GM18498 (cell line): ENCODE results near the gene COIL.

ENCODE experiments used
- ATAC-seq: cut with Tn5 transposase; IDR thresholded peaks from one replicate; pipeline ENCODE4 v1.9.1; 2021; ENCODE audit warnings: mild to moderate bottlenecking, moderate library complexity; ENCODE audit not compliant: unreplicated experiment

Gene COIL

DNA sequence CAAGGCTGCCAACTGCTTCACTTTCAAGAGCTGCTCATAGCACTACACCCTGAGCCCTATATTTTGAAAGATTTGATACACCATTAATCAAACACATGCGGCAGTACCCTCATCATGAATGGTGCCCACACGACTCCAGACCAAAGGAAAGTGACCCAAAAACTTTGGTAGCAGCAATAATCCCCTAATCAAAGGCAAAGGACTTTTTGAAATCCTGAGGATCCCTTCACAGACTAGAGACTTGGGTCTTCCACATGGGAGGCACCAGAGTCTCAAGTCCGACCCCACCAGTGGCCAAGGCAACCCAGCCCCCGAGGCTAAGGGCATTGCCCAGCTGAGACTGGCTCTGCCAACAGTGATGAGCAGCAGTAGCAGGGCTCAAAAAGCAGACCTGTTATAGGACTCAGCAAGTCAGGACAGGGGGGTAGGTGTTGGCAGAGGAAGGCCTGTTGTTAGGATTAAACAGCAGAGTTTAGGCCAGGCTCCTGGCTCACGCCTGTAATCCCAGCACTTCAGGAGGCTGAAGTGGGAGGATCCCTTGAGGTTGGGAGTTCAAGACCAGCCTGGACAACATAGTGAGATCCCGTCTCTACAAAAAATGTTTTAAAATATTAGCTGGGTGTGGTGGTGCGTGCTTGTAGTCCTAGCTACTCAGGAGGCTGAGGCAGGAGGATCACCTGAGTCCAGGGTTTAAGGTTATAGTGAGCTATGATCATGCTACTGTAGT lies 50.2 kb downstream of the COIL start:
- no peak for ATAC-seq

DNA sequence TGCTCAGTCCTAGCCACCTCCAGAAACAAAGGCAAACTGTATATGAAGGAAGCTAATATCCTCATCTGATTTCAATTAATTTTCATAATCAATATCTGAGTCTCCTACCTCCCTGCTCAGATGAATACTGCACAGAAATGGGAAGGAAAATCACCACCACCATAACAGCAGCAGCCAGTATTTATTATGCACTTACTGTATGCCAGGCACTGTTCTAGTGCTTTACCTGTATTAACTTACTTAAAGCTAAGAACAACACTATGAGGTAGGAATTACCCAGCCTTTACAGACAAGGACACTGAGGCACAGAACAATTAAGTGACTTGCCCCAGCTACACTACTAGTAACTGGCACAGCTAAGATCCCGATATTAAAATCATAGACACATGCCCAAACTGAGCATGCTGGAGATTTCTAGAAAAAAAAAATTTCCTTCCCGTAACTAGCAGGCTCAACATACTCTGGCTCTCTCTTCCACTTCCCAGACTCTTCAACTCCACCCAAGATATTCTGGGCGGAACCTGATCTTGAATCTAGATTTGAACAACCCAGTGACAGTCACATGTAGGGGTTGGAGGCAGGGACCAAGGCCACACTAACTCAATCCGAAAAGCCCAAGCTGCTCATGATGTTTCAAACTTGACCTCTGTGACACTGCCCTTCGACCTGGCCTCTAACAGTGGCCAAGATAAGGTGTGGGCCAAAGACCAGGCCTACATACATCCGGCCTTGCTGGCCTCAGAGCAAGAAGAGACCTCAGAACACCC lies 50.9 kb downstream of the COIL start:
- no peak for ATAC-seq

DNA sequence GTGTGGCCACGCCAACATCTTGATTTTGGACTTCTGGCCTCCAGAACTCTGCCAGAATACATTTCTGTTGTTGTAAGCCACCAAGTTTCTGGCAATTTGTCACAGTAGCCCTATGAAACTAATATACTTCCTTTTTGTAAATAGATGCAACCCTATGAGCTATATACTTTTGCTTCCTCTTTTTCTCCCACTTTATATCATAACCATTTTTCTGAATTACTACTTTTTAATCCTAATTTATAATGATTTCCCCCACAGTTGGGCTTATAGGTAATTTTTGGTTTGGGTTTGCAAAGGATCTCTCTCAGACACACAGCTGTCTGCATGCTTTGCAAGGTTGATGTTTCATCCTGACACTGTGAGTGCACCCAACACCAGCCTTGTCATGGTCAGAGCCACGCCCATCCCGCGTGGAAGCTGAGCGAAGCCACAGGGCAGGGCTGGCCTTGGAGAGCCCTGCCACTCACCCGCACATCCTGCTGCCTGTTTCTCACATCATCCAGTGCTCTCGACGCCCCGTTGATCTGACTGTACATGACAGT lies 52.8 kb downstream of the COIL start:
- ATAC-seq = peak; percentile 91

DNA sequence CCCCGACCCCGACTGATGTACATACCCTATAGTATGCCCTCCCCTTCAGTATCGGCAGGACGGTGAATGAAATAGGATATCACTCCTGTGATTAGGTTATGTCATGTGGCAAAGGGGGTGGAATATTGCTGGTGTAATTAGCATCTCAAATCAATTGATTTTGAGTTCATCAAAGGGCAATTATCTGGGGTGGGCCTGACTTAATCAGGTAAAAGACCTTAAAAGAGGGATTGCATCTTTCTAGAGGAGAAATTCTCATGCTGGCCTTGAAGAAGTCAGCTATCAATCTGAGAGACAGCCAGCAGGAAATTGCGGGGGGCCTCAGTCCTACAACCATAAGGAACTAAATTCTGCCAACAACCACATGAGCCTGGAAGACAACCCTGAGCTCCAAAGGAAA lies 57.3 kb downstream of the COIL start:
- ATAC-seq = no peak

DNA sequence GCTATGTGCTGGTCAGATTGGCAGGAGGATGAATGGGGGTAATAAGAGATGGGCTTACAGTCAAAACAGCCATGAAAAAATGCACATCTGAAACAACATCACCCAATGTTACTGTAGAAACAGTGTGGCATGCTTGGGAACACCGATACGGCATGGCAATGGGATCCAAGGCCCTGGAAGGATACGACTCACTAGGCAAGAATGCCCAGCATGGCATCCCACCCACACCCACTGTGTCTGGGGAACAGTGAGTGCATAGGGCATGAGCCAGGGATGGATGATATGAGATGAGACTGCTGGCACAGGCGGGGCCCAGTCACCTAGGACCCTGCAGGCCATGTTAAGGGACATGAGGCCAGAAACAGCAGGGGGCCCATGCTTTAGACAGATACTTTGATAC lies 58.5 kb downstream of the COIL start:
- no peak for ATAC-seq

DNA sequence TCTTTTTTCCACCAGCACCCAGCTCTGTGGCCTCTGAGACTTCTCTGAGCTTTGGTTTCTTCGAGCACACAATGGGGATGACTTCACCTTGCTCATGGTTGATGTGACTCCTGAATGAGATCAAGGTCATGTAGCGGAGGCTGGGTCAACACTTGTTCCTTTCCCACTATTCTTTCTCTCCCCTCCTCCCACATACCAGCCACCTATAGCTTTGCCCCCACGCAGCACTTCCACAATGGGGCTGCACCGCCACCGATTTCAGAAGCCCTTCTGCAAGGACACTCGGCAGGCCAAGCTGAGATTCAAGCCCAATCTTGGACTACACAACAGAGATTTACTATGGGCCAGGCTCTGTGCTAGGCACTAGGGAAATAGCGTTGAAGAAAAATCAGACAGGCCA lies 61.4 kb downstream of the COIL start:
- ATAC-seq = no peak

DNA sequence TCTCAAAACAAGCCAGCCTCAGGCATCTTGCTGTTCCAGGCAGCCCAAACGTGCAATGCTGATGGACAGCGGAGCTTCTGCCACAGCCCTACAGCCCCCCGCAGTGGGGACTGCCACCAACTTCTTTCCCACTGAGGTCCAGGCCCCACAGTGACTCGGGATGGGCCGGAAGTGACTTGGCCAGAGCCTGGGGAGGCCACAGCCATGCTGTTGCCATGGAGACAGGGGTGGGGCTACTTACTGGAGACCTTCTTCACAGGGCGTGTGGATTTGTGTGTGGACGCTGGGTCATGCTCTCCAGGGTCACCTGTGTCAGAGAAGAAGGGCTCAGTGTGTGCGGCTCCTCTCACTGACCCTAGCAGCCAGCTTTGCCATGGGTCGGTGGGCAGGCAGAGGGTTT lies 62.0 kb downstream of the COIL start:
- ATAC-seq = no peak

DNA sequence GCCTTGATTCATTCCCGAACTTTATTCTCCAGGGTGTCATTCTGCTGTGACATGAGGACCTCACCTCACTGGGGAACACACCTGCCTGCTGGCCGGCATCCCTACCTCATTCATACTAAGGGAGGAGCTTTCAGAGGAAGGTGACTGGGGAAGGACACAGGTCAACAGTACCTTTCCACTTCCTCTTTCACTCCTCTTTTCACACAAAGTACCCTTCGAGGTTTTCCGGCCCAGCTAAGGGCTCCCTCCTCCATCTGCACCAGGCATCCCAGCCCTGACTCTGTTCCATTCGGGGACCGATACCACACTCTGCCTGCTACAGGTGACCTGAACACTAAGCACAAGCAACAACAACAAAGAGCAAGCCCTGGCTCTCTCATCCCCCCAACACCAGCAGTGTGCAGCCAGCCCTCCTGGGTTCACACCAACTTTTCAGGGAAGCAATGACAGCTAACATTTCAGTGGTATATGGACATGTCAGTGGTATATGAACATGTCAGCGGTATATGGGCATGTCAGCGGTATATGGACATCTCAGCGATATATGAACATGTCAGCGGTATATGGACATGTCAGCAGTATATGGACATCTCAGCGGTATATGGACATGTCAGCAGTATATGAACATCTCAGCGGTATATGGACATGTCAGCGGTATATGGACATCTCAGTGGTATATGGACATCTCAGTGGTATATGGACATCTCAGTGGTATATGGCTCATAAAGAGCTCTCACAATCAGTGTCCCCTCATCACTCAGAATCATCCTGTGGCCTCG lies 63.0 kb downstream of the COIL start:
- peak; percentile 55 for ATAC-seq

DNA sequence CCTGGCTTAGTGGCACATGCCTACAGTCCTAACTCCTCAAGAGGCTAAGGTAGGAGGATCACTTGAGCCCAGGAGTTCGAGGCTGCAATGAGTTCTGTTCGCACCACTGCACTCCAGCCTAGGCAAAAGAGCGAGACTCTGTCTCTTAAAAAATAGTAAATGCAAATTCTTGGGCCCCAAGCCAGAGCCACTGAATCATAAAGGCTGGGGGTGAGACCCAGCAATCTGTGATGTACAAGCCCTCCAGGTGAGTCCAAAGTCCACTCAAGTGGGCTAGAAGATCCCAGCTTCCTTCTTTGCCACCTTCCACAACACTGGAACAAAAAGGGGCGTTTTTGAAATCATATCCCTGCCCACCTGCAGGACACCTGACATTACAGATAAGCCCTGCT lies 63.9 kb downstream of the COIL start:
- ATAC-seq = no peak

DNA sequence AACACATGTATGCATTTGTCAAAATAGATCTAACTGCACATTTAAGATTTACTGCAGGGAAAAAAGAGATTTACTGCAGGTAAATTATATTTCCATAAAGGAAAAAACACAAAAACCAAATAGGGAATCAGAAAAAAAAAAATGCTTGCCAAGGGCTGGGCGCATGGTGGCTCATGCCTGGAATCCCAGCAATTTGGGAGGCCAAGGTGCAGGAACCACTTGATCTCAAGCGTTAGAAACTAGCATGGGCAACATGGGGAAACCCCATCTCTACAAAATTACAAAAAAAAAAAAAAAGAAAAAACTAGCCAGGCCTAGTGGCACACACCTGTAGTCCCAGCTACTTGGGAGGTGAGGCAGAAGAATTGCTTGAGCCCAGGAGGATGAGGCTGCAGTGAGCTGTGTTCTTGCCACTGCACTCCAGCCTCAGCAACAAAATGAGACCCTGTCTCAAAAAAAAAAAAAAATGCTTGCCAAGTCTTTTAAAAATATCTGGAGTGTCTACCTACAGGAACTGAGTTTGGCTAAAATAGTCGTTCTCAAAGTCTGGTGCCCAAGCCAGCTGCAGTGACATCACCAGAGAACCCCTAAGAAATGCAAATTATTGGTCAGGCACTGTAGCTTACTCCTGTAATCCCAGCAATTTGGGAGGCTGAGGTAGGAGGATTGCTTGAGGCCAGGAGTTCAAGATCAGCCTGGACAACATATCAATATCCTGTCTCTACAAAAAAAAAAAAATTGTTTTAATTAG lies 64.5 kb downstream of the COIL start:
- no peak for ATAC-seq

DNA sequence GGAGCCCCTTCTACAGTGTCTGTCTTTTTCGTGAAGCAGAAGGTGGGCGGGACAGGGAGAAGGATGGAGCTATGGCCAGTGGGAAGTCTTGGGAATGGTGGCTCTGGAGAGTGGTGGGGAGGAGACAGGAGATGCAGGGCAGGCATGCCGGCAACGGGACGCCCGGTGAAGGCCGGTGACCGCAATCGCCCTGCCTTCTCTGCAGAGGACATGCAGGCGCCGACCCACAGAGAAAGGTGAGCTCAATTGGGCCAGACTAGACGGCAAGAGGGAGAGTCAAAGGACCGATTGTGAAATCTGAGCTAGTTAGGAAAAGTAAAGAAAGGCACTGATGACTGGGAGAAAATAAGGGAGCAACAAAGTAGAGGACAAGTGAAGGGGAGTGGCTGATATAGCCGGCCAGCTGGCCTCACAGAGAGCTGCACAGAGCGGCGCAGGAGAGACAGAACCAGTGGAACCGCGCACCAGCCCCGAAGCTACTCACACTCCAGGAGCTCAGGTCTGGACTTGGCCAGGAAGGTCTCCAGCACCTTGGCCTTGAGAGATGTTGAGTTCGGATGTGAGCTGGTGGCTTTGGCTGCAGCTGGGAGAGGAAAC lies 65.9 kb downstream of the COIL start:
- no peak for ATAC-seq

DNA sequence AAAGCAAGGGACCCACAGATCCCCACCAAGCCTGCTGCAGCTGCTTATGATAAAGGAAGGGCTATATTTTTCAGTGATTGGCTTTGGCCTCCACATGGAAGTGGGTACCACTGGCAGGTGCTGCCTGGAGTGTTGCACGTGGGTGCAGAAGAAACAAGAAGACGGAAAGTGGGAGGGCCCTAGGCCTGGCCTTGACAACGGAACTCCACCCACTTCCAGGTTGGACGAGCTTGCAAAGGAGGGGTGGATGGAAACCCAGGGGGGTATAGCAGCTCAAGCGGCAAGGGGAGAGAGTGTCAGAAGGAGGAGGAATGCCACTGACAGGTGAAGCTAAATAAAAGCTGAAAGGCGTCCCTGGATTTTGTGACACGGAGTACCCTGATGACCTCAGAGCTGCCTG lies 67.3 kb downstream of the COIL start:
- ATAC-seq = no peak

DNA sequence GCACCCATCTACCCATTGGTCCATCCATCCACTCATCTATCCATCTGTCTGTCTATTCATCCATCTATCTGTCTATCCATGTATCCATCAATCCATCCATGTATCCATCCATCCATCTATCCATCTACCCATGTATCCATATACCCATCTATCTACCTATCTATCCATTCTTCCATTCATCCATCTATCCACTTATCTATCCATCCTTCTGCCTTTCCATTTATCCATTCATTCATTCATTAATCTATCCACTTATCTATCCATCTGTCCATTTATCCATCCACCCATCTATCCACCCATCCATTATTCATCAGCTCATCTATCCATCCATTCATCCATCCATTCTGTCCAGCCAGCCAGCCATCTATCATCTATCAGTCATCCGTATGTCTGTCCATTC lies 68.5 kb downstream of the COIL start:
- ATAC-seq = no peak

DNA sequence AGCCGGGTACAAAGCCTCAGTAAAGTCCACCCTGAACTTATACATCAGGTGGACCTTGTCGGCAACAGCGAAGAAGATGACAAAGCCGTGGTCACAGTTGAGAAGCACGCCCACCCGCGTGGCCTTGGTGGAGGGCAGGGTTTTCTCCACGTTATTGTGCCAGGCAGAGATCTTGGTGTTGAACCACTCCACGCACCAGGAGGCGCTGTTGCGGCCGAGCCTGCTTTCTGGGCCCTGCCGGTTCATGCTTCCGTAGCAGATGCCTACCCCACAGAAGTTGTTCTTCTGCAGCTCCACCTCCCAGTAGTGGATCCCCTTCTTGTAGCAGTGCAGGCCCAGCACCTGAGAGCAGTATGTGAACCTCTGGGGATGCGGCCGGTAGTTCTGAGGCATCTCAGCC lies 69.1 kb downstream of the COIL start:
- ATAC-seq = no peak

DNA sequence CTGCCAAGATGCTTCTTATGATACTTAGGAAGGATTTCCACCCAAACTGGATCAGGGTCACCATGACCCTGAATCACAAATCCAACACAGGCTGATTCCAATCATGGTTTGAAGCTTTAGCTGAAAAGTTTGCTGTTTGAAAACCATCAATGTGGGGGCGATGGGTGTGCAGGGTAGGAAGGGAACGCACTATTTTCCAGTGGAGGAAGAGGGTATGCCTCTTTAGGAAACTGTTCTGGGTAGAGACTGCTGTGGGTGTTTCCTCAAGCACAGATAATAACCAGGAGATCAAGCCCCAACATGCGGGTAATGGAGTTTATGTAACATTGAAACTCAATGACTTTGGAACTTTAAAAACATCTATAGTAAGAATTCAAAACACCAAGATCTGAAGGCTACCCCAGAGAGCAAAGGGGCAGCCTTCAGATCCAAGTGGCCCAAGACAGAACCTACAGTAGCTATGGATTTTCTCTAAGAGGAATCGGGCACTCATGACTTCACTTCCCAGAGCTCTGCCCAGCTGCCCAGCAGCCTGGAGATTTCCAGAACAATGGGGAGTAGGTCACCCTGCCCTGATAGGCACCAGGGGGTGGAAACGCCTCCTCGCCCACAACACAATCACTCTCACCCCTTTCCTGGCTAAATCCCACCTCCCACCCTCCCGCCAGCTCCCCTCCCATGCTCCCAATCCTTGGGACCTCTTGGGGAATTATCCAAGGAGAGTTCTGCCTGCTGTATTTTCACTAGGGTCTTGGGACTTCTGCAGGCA lies 69.8 kb downstream of the COIL start:
- ATAC-seq = no peak

DNA sequence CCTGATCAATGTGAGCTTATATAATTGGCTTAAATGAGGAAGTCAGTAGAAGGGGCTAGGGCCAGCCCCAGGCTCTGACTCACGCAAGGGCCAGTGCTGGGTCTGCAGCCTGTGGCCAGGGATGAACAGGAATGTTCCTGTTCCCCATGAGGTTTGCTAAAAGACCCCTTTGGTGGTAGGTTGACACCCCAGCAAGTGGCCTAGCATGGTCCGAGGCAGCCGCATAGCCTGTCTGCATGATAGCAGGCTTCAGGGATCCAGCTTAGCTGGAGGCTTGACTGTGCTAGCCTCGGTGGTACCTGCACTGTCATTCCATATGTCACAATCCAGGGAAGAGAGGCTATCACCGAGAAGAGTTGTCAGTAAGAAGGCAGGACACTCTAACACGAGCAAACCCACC lies 70.5 kb downstream of the COIL start:
- no peak for ATAC-seq
